A549 (cell line): ENCODE data around the gene CYSRT1. TPM values are rescaled to one million over a fixed set of nuclear protein-coding genes. Genes with fewer than 3 reads are reported as not detected.

ENCODE experiments used
- ATAC-seq, 2 experiments: fragments of 200-7000 bp in 1 of 2; fragments of >200 bp in 1 of 2; cut with Nextera tagmentation in 1 of 2; cut with Tn5 transposase in 1 of 2; 3 replicates each; pipeline versions ENCODE4 v1.8.0 to v1.9.1; 2018 to 2020; ENCODE audit warnings: mild to moderate bottlenecking in 1 of 2, moderate library complexity in 1 of 2
- CTCF ChIA-PET: fragments of 300-600 bp; sonication (Branson Sonifier 250); formaldehyde crosslinking; extraction: SDS; loops from one replicate; lab custom pipeline; 2021; ENCODE audit warnings: antibody characterized with exemption, inconsistent platforms; lab: Yijun Ruan, JAX
- POLR2A ChIA-PET: fragments of 350-600 bp; formaldehyde crosslinking; extraction: SDS; loops from one replicate; lab custom pipeline; 2021; ENCODE audit warnings: antibody characterized with exemption, inconsistent platforms; lab: Yijun Ruan, JAX
- DNase-seq, 2 experiments: peaks; one replicate each; pipeline versions ENCODE4 v3.0.0 to v3.0.0-alpha.2; 2011 to 2016; ENCODE audit warnings: low read depth in 1 of 2, low spot score in 1 of 2
- FAIRE-seq: peaks from 2 replicates; lab custom pipeline; 2011; peaks lifted over from hg19 to GRCh38; lab: Jason Lieb, UNC
- H3K27ac ChIP-seq, 2 experiments: fragments of >200 bp; sonication (Bioruptor Twin); formaldehyde crosslinking; 3 replicates each; pipeline ENCODE4 v1.5.1; 2016 to 2017
- H3K4me1 ChIP-seq: fragments of >200 bp; sonication (Bioruptor Twin); formaldehyde crosslinking; 3 replicates; pipeline ENCODE4 v1.6.1; 2016
- H3K4me2 ChIP-seq: fragments of >200 bp; sonication (Bioruptor Twin); formaldehyde crosslinking; 3 replicates; pipeline ENCODE4 v1.6.1; 2016
- H3K4me3 ChIP-seq: fragments of >200 bp; sonication (Bioruptor Twin); formaldehyde crosslinking; 3 replicates; pipeline ENCODE4 v1.5.1; 2016
- H3K9me3 ChIP-seq: fragments of >200 bp; sonication (Bioruptor Twin); formaldehyde crosslinking; 3 replicates; pipeline ENCODE4 v1.6.1; 2016
- ATOH8 ChIP-seq: fragments of 250-450 bp; sonication (Bioruptor Pico); IDR thresholded peaks from 2 replicates; pipeline ENCODE4 v1.5.0; 2020; ENCODE audit warnings: low read depth, mild to moderate bottlenecking, moderate library complexity
- BCL3 ChIP-seq: fragments of >200 bp; sonication (Bioruptor Twin); formaldehyde crosslinking; IDR thresholded peaks from 3 replicates; pipeline ENCODE4 v1.6.1; 2016
- CEBPB ChIP-seq, 2 experiments: fragments of >200 bp in 1 of 2; sonication (Bioruptor Twin) in 1 of 2; formaldehyde crosslinking in 1 of 2; IDR thresholded peaks; 2 replicates each; pipeline ENCODE4 v1.6.1; 2012 to 2016
- CHD2 ChIP-seq: fragments of 150-350 bp; IDR thresholded peaks from 2 replicates; pipeline ENCODE4 v1.6.1; 2014; ENCODE audit warnings: low read length; ENCODE audit not compliant: partially characterized antibody
- CHD4 ChIP-seq: fragments of 200-600 bp; sonication (generic); IDR thresholded peaks from 2 replicates; pipeline ENCODE4 v1.6.1; 2016; ENCODE audit warnings: antibody characterized with exemption, mild to moderate bottlenecking, borderline replicate concordance
- CTCF ChIP-seq: fragments of >200 bp; sonication (Bioruptor Twin); formaldehyde crosslinking; IDR thresholded peaks from 3 replicates; pipeline ENCODE4 v1.5.1; 2016
- EHF ChIP-seq: fragments of 250-450 bp; sonication (Bioruptor Pico); IDR thresholded peaks from 2 replicates; pipeline ENCODE4 v1.5.0; 2020; ENCODE audit warnings: mild to moderate bottlenecking
- GATA3 ChIP-seq: IDR thresholded peaks from 2 replicates; pipeline ENCODE4 v1.6.1; 2012; ENCODE audit warnings: borderline replicate concordance
- HES2 ChIP-seq: fragments of >200 bp; sonication (Bioruptor Twin); formaldehyde crosslinking; IDR thresholded peaks from 2 replicates; pipeline ENCODE4 v1.6.1; 2016
- HOXB13 ChIP-seq: fragments of 250-450 bp; sonication (Bioruptor Pico); IDR thresholded peaks from 2 replicates; pipeline ENCODE4 v1.5.0; 2020; ENCODE audit warnings: low read depth, mild to moderate bottlenecking, moderate library complexity
- JUN ChIP-seq, 2 experiments: fragments of >200 bp; sonication (Bioruptor Twin); formaldehyde crosslinking; IDR thresholded peaks; 2 replicates in 1 of 2; 3 replicates in 1 of 2; pipeline ENCODE4 v1.6.1; 2016 to 2017
- JUNB ChIP-seq: fragments of >200 bp; sonication (Bioruptor Twin); formaldehyde crosslinking; IDR thresholded peaks from 2 replicates; pipeline ENCODE4 v1.6.1; 2016
- KDM5A ChIP-seq: fragments of 200-600 bp; sonication (generic); IDR thresholded peaks from 2 replicates; pipeline ENCODE4 v1.6.1; 2016; ENCODE audit warnings: antibody characterized with exemption, mild to moderate bottlenecking
- MAFK ChIP-seq: fragments of 450-650 bp; IDR thresholded peaks from 2 replicates; pipeline ENCODE4 v1.6.1; 2014; ENCODE audit not compliant: partially characterized antibody
- MAZ ChIP-seq: fragments of 150-350 bp; IDR thresholded peaks from 2 replicates; pipeline ENCODE4 v1.6.1; 2014; ENCODE audit warnings: antibody characterized with exemption, low read depth, low read length, borderline replicate concordance
- NFE2L2 ChIP-seq: fragments of 150-350 bp; conservative IDR thresholded peaks from 2 replicates; pipeline ENCODE4 v1.6.1; 2014; ENCODE audit warnings: low read length
- NR3C1 ChIP-seq: fragments of >200 bp; sonication (Bioruptor Twin); formaldehyde crosslinking; IDR thresholded peaks from 3 replicates; pipeline ENCODE4 v1.6.1; 2017
- PBX3 ChIP-seq: IDR thresholded peaks from 2 replicates; pipeline ENCODE4 v1.6.1; 2012
- POLR2AphosphoS2 ChIP-seq: conservative IDR thresholded peaks from 2 replicates; pipeline ENCODE4 v1.6.1; 2012; ENCODE audit warnings: low read length, improper control_type of control experiment, inconsistent platforms
- RARB ChIP-seq: fragments of 250-450 bp; sonication (Bioruptor Pico); IDR thresholded peaks from 2 replicates; pipeline ENCODE4 v1.8.0; 2021; ENCODE audit warnings: mild to moderate bottlenecking, moderate library complexity
- RFX5 ChIP-seq: fragments of 450-650 bp; IDR thresholded peaks from 2 replicates; pipeline ENCODE4 v1.7.1; 2014; ENCODE audit warnings: antibody characterized with exemption, mild to moderate bottlenecking, moderate library complexity
- SMC3 ChIP-seq: fragments of >200 bp; sonication (Bioruptor Twin); formaldehyde crosslinking; IDR thresholded peaks from 3 replicates; pipeline ENCODE4 v1.6.1; 2018; ENCODE audit warnings: inconsistent platforms
- SREBF2 ChIP-seq: fragments of 450-650 bp; IDR thresholded peaks from 2 replicates; pipeline ENCODE4 v1.6.1; 2014; ENCODE audit warnings: mild to moderate bottlenecking, moderate library complexity
- TFCP2L1 ChIP-seq: fragments of 250-450 bp; sonication (Bioruptor Pico); IDR thresholded peaks from 2 replicates; pipeline ENCODE4 v1.5.0; 2021; ENCODE audit warnings: mild to moderate bottlenecking
- WGBS: methylation state at CpG from one replicate; pipeline ENCODE4 v1.1.6; 2017; ENCODE audit errors: missing lambda C conversion rate; 5-methylcytosine and 5-hydroxymethylcytosine counted together
- polyA plus RNA-seq, 4 experiments: library from polyadenylated mRNA; depleted of rRNA in 3 of 4; stranded (reverse); fragments of >200 nt; fragmentation: RNase III in 1 of 4; extraction: RNeasy Plus Mini Kit Qiagen cat#74134 plus additional on column Dnase treatment in 1 of 4; gene quantifications; 2 replicates in 3 of 4; 3 replicates in 1 of 4; pipeline ENCODE4 v1.2.3, GENCODE V29; 2011 to 2017

Gene CYSRT1
- polyA plus RNA-seq, 2 of the 4 experiments (the other 2 are of a cell fraction): 0.30 to 0.81 TPM

GRCh38 chr9:137185921-137186320 is 39.1 kb upstream of the CYSRT1 start:
- peaks cover 23% of the 10 kb centered on the region for H3K4me1 ChIP-seq
- H3K27ac ChIP-seq: no peak overlapping the region
- H3K9me3 ChIP-seq: no peaks in the 10 kb centered on the region
- no peak overlapping the region for H3K4me2 ChIP-seq
- 96% methylated on average over 18 of the region's 19 CpGs for WGBS
- no peak for ATAC-seq
- ChIA-PET CTCF (interaction anchor here (11.5 kb wide), 1 partner anchor 12 kb away, joined by 156 read pairs; the partner anchor contains the start of genes LRRC26 and TMEM210), POLR2A (interaction anchor here (2.0 kb wide), 1 partner anchor 55 kb away, joined by 4 read pairs; no protein-coding TSS in a partner anchor)
- no peak for DNase-seq
- no peak for TF ChIP-seq NFE2L2
- no peak for TF ChIP-seq SREBF2
- TF ChIP-seq JUN (IDR thresholded peaks at IDR 0.05): no peak
- no peak for TF ChIP-seq SMC3
- TF ChIP-seq KDM5A: no peak
- no peak for TF ChIP-seq CTCF
- no peak for TF ChIP-seq HES2
- TF ChIP-seq JUNB: no peak
- TF ChIP-seq HOXB13 (CRISPR knock-in tag): no peak
- no peak for TF ChIP-seq PBX3
- no peak for FAIRE-seq
- no peak overlapping the region for H3K4me3 ChIP-seq

- Histone ChIP-seq H3K9me3 (no peaks in the 10 kb centered on the region), H3K4me3 (no peak overlapping the region), H3K27ac (no peak overlapping the region), H3K4me1 (peaks cover 23% of the 10 kb centered on the region), H3K4me2 (peak overlapping the region; percentile 99)
- 65% methylated on average over 4 of the region's 6 CpGs for WGBS
- TF ChIP-seq CHD4: no peak
- no peak for TF ChIP-seq ATOH8 (CRISPR knock-in tag)
- TF ChIP-seq MAZ: no peak
- TF ChIP-seq BCL3: no peak
- no peak for TF ChIP-seq TFCP2L1
- POLR2A ChIA-PET: interaction anchor here (2.0 kb wide), 1 partner anchor 54 kb away, joined by 4 read pairs; no protein-coding TSS in a partner anchor
- DNase-seq (no peak), ATAC-seq (no peak), FAIRE-seq (no peak)
- CTCF ChIA-PET: interaction anchor here (11.5 kb wide), 1 partner anchor 13 kb away, joined by 156 read pairs; the partner anchor contains the start of genes LRRC26 and TMEM210
Measured at GRCh38 chr9:137186385-137186784, 38.6 kb upstream of the CYSRT1 start.

- ChIA-PET POLR2A (interaction anchor here (0.7 to 2.2 kb wide), 7 partner anchors 11 to 60 kb away, joined by 3 to 20 read pairs (median 4); partner anchors contain the start of gene LRRC26), CTCF (interaction anchor here (0.9 to 11.5 kb wide), 6 partner anchors 14 to 158 kb away, joined by 3 to 156 read pairs (median 11); partner anchors contain the start of genes CYSRT1, LRRC26, RNF208 and RNF224)
- peak overlapping the region in 1 of 2 experiments; percentile 97; a peak in 4 of 6 replicates for H3K27ac ChIP-seq
- peak overlapping the region; percentile 99 for H3K4me2 ChIP-seq
- FAIRE-seq (no peak), DNase-seq (no peak), ATAC-seq (no peak)
- H3K4me1 ChIP-seq: peaks cover 23% of the 10 kb centered on the region
- peak overlapping the region; percentile 92 for H3K4me3 ChIP-seq
- WGBS: 64% methylated on average over 15 of the region's 15 CpGs
- TF ChIP-seq POLR2AphosphoS2: no peak
- no peak for TF ChIP-seq CEBPB (IDR thresholded peaks at IDR 0.05)
- no peak for TF ChIP-seq MAFK
- TF ChIP-seq RARB (CRISPR knock-in tag): no peak
- TF ChIP-seq BCL3: no peak
- no peak for TF ChIP-seq KDM5A
- no peak for TF ChIP-seq RFX5
- TF ChIP-seq CHD2: no peak
- no peak for TF ChIP-seq CTCF
- TF ChIP-seq EHF (CRISPR knock-in tag): no peak
- no peak for TF ChIP-seq CHD4
- no peak for TF ChIP-seq GATA3
- TF ChIP-seq NR3C1: no peak
- H3K9me3 ChIP-seq: no peaks in the 10 kb centered on the region
Measured at GRCh38 chr9:137187386-137187785, 37.6 kb upstream of the CYSRT1 start.
